Neural progenitor cell (in vitro differentiated cells): ENCODE measurements around the gene NPB. TPM values are rescaled to one million over a fixed set of nuclear protein-coding genes. Genes with fewer than 3 reads are reported as not detected.

ENCODE experiments used
- DNase-seq: peaks from one replicate; pipeline ENCODE4 v3.0.0-alpha.2; 2016; ENCODE audit warnings: low spot score
- H2AFZ ChIP-seq: fragments of 200-600 bp; sonication (generic); replicated peaks from 2 replicates; pipeline ENCODE4 v1.6.1; 2016; ENCODE audit warnings: antibody characterized with exemption
- H3F3A ChIP-seq: fragments of 200-600 bp; sonication (generic); 2 replicates; pipeline ENCODE4 v1.6.1; 2016; ENCODE audit warnings: antibody characterized with exemption, low read depth
- H3K27ac ChIP-seq: fragments of 200-600 bp; sonication (generic); 2 replicates; pipeline ENCODE4 v1.5.1; 2016; ENCODE audit warnings: mild to moderate bottlenecking
- H3K27me3 ChIP-seq: fragments of 200-600 bp; sonication (generic); 2 replicates; pipeline ENCODE4 v1.6.1; 2016; ENCODE audit warnings: mild to moderate bottlenecking, moderate library complexity
- H3K36me3 ChIP-seq: fragments of 200-600 bp; sonication (generic); 2 replicates; pipeline ENCODE4 v1.5.1; 2016
- H3K4me1 ChIP-seq: fragments of 200-600 bp; sonication (generic); 2 replicates; pipeline ENCODE4 v1.6.1; 2016; ENCODE audit warnings: mixed run types
- H3K4me2 ChIP-seq: fragments of 200-600 bp; sonication (generic); 2 replicates; pipeline ENCODE4 v1.6.1; 2016
- H3K4me3 ChIP-seq: fragments of 200-600 bp; sonication (generic); 2 replicates; pipeline ENCODE4 v1.5.1; 2016
- H3K79me2 ChIP-seq: fragments of 200-600 bp; sonication (generic); 2 replicates; pipeline ENCODE4 v1.6.1; 2016; ENCODE audit warnings: low read depth
- H3K9ac ChIP-seq: fragments of 200-600 bp; sonication (generic); 2 replicates; pipeline ENCODE4 v1.6.1; 2016
- H3K9me3 ChIP-seq: fragments of 200-600 bp; sonication (generic); 2 replicates; pipeline ENCODE4 v1.5.1; 2016; ENCODE audit warnings: low read depth
- H4K20me1 ChIP-seq: fragments of 200-600 bp; sonication (generic); 2 replicates; pipeline ENCODE4 v1.6.1; 2016; ENCODE audit warnings: low read depth
- H3K27ac Mint-ChIP-seq: 3 replicates; pipeline ENCODE4 v1.8.0; 2021; ENCODE audit warnings: mixed read lengths
- H3K27me3 Mint-ChIP-seq: 2 replicates; pipeline ENCODE4 v1.8.0; 2022; ENCODE audit warnings: low read depth, mild to moderate bottlenecking, inconsistent platforms, moderate library complexity, mixed read lengths; ENCODE audit not compliant: insufficient read depth
- H3K36me3 Mint-ChIP-seq: 3 replicates; pipeline ENCODE4 v1.8.0; 2021; ENCODE audit warnings: mixed read lengths
- H3K4me1 Mint-ChIP-seq: 3 replicates; pipeline ENCODE4 v1.8.0; 2021; ENCODE audit warnings: mixed read lengths
- H3K4me3 Mint-ChIP-seq: 3 replicates; pipeline ENCODE4 v1.8.0; 2021; ENCODE audit warnings: mild to moderate bottlenecking, moderate library complexity, mixed read lengths
- H3K9me3 Mint-ChIP-seq: 3 replicates; pipeline ENCODE4 v1.8.0; 2020; ENCODE audit warnings: mixed read lengths
- CTCF ChIP-seq: fragments of 200-600 bp; sonication (generic); IDR thresholded peaks from 2 replicates; pipeline ENCODE4 v1.5.1; 2017; ENCODE audit warnings: antibody characterized with exemption, mild to moderate bottlenecking
- EZH2 ChIP-seq: fragments of 200-600 bp; sonication (generic); IDR thresholded peaks from 2 replicates; pipeline ENCODE4 v1.6.1; 2017; ENCODE audit warnings: antibody characterized with exemption, mild to moderate bottlenecking, moderate library complexity
- EZH2phosphoT487 ChIP-seq: fragments of 200-600 bp; sonication (generic); IDR thresholded peaks from 2 replicates; pipeline ENCODE4 v1.6.1; 2017; ENCODE audit warnings: antibody characterized with exemption
- total RNA-seq: library from RNA; depleted of rRNA; stranded (reverse); fragments of >200 nt; gene quantifications from 2 replicates; pipeline ENCODE4 v1.2.3, GENCODE V29; 2015; ENCODE audit warnings: low replicate concordance

Gene NPB
- total RNA-seq, 1 donor from 2014 or later: not detected

GRCh38 chr17:81903896-81904599, 2.0 kb downstream of the NPB start:
- Histone ChIP-seq H3F3A (peaks cover 18% of the 10 kb centered on the region), H3K4me3 (no peak overlapping the region), H3K27ac (no peak overlapping the region), H3K4me2 (no peak overlapping the region), H3K4me1 (peaks cover 5% of the 10 kb centered on the region), H3K27me3 (peaks cover 33% of the 10 kb centered on the region), H2AFZ (no peak overlapping the region), H3K9me3 (no peaks in the 10 kb centered on the region), H3K79me2 (no peaks in the 10 kb centered on the region), H3K9ac (no peak overlapping the region), H3K36me3 (no peaks in the 10 kb centered on the region), H4K20me1 (peaks cover 21% of the 10 kb centered on the region)
- Mint-ChIP-seq H3K4me1 (peaks cover 8% of the 10 kb centered on the region), H3K27ac (no peak overlapping the region), H3K36me3 (peaks cover 10% of the 10 kb centered on the region), H3K4me3 (no peak overlapping the region), H3K27me3 (peaks cover 19% of the 10 kb centered on the region), H3K9me3 (no peaks in the 10 kb centered on the region)
- TF ChIP-seq EZH2phosphoT487: no peak
- DNase-seq: no peak

- no peak overlapping the region for H3K4me3 Mint-ChIP-seq
- H3K79me2 ChIP-seq: no peaks in the 10 kb centered on the region
- no peak overlapping the region for H3K27ac ChIP-seq
- H3K4me1 Mint-ChIP-seq: peaks cover 13% of the 10 kb centered on the region
- no peak overlapping the region for H3K4me3 ChIP-seq
- peaks cover 19% of the 10 kb centered on the region for H3K27me3 Mint-ChIP-seq
- no peak overlapping the region for H3K9ac ChIP-seq
- peaks cover 23% of the 10 kb centered on the region for H4K20me1 ChIP-seq
- H3K9me3 ChIP-seq: no peaks in the 10 kb centered on the region
- no peak overlapping the region for H3K27ac Mint-ChIP-seq
- H3K4me2 ChIP-seq: no peak overlapping the region
- peaks cover 18% of the 10 kb centered on the region for H3F3A ChIP-seq
- TF ChIP-seq EZH2 (no peak), EZH2phosphoT487 (no peak), CTCF (no peak)
- no peaks in the 10 kb centered on the region for H3K9me3 Mint-ChIP-seq
- peaks cover 38% of the 10 kb centered on the region for H3K27me3 ChIP-seq
- H3K36me3 ChIP-seq: no peaks in the 10 kb centered on the region
- peaks cover 5% of the 10 kb centered on the region for H3K4me1 ChIP-seq
- H3K36me3 Mint-ChIP-seq: peaks cover 9% of the 10 kb centered on the region
- no peak overlapping the region for H2AFZ ChIP-seq
- DNase-seq: no peak
Observed at GRCh38 chr17:81904600-81905423, 2.8 kb downstream of the NPB start.

GRCh38 chr17:81905424-81905875, 3.4 kb downstream of the NPB start:
- Mint-ChIP-seq H3K4me3 (no peak overlapping the region), H3K4me1 (peaks cover 12% of the 10 kb centered on the region), H3K36me3 (peaks cover 5% of the 10 kb centered on the region), H3K27me3 (peaks cover 16% of the 10 kb centered on the region), H3K27ac (no peak overlapping the region), H3K9me3 (no peaks in the 10 kb centered on the region)
- H3F3A ChIP-seq: peaks cover 23% of the 10 kb centered on the region
- H3K9me3 ChIP-seq: no peaks in the 10 kb centered on the region
- no peak overlapping the region for H2AFZ ChIP-seq
- peaks cover 44% of the 10 kb centered on the region for H3K27me3 ChIP-seq
- peaks cover 9% of the 10 kb centered on the region for H3K4me1 ChIP-seq
- no peaks in the 10 kb centered on the region for H3K36me3 ChIP-seq
- no peak overlapping the region for H3K4me2 ChIP-seq
- no peak overlapping the region for H3K4me3 ChIP-seq
- no peaks in the 10 kb centered on the region for H3K79me2 ChIP-seq
- no peak overlapping the region for H3K9ac ChIP-seq
- no peak for TF ChIP-seq EZH2phosphoT487
- TF ChIP-seq EZH2: no peak
- TF ChIP-seq CTCF: no peak
- peaks cover 23% of the 10 kb centered on the region for H4K20me1 ChIP-seq
- no peak for DNase-seq
- H3K27ac ChIP-seq: no peak overlapping the region
